HCT116 (cell line): ENCODE measurements around the gene NSMF. TPM values are rescaled to one million over a fixed set of nuclear protein-coding genes. Genes with fewer than 3 reads are reported as not detected.

Experiments
- ATAC-seq: fragments of 200-7000 bp; cut with Tn5 transposase; 2 replicates; pipeline ENCODE4 v1.9.1; 2020; ENCODE audit warnings: mild to moderate bottlenecking, moderate library complexity
- BruUV-seq: library from RNA; stranded (reverse); fragments of 400-500 nt; replicated peaks from 2 replicates; lab custom pipeline; 2021; lab: Mats Ljungman, UMichigan
- CTCF ChIA-PET: fragments of 300-600 bp; sonication (Branson Sonifier 250); formaldehyde crosslinking; loops from one replicate; lab custom pipeline; 2021; ENCODE audit warnings: antibody characterized with exemption; lab: Charles Lee
- POLR2A ChIA-PET: fragments of 300-600, 350-600 bp; sonication (Branson Sonifier 250); formaldehyde crosslinking; loops from one replicate; lab custom pipeline; 2021; ENCODE audit warnings: antibody characterized with exemption; lab: Charles Lee
- RAD21 ChIA-PET, 2 experiments: fragments of 300-600 bp; sonication (Branson Sonifier 250); formaldehyde crosslinking; loops; one replicate each; lab custom pipeline; 2023; ENCODE audit warnings: low total read pairs in 2 of 2; ENCODE audit not compliant: uncharacterized antibody in 2 of 2, unreplicated experiment in 2 of 2, low non-redundant PET in 1 of 2; lab: Charles Lee
- DNase-seq: peaks from one replicate; pipeline ENCODE4 v3.0.0-alpha.2; 2010; ENCODE audit warnings: low read depth, low spot score
- H2AFZ ChIP-seq: fragments of 200-600 bp; shearing (Covaris generic), sonication (generic); 2 replicates; pipeline ENCODE4 v1.6.1; 2017; ENCODE audit warnings: low read depth, mixed run types, mixed read lengths, antibody characterized with exemption, low read length; ENCODE audit not compliant: poor library complexity, severe bottlenecking
- H3K27ac ChIP-seq: 2 replicates; pipeline ENCODE4 v1.5.1; 2012; ENCODE audit warnings: low read depth, low read length
- H3K27me3 ChIP-seq: fragments of 200-600 bp; sonication (generic); 2 replicates; pipeline ENCODE4 v1.6.1; 2016; ENCODE audit warnings: mixed run types, low read length, mixed read lengths; ENCODE audit not compliant: insufficient read depth
- H3K36me3 ChIP-seq, 2 experiments: fragments of 200-500 bp in 1 of 2; fragments of 200-600 bp in 1 of 2; sonication (Bioruptor generic) in 1 of 2; sonication (generic) in 1 of 2; 2 replicates each; pipeline versions ENCODE4 v1.5.1 to v1.6.1; 2014 to 2016; ENCODE audit warnings: low read length in 2 of 2, inconsistent platforms in 1 of 2, mixed read lengths in 1 of 2, mixed run types in 1 of 2; ENCODE audit not compliant: insufficient read depth in 2 of 2, control insufficient read depth in 1 of 2
- H3K4me1 ChIP-seq, 2 experiments: fragments of 200-600 bp in 1 of 2; sonication (generic) in 1 of 2; 2 replicates each; pipeline versions ENCODE4 v1.5.1 to v1.6.1; 2012 to 2017; ENCODE audit warnings: low read length in 2 of 2, inconsistent platforms in 1 of 2, mild to moderate bottlenecking in 1 of 2, mixed read lengths in 1 of 2, mixed run types in 1 of 2, moderate library complexity in 1 of 2; ENCODE audit not compliant: insufficient read depth in 2 of 2, control insufficient read depth in 1 of 2
- H3K4me2 ChIP-seq: fragments of 200-600 bp; sonication (generic); 2 replicates; pipeline ENCODE4 v1.6.1; 2017; ENCODE audit warnings: mixed run types, low read length, mixed read lengths
- H3K4me3 ChIP-seq, 2 experiments: fragments of 200-600 bp in 1 of 2; sonication (generic) in 1 of 2; replicated peaks in 1 of 2; 2 replicates each; pipeline ENCODE4 v1.5.1; 2011 to 2016; ENCODE audit warnings: low read length in 2 of 2, control low read depth in 1 of 2, low read depth in 1 of 2, mild to moderate bottlenecking in 1 of 2, mixed read lengths in 1 of 2, mixed run types in 1 of 2
- H3K79me2 ChIP-seq: fragments of 200-600 bp; sonication (generic); 2 replicates; pipeline ENCODE4 v1.6.1; 2017; ENCODE audit warnings: mild to moderate bottlenecking, mixed run types, low read length, moderate library complexity, mixed read lengths; ENCODE audit not compliant: insufficient read depth
- H3K9ac ChIP-seq: fragments of 200-600 bp; sonication (generic); 2 replicates; pipeline ENCODE4 v1.6.1; 2016; ENCODE audit warnings: low read length, mixed read lengths
- H3K9me2 ChIP-seq: fragments of 200-600 bp; sonication (generic), shearing (Covaris generic); 2 replicates; pipeline ENCODE4 v1.6.1; 2017; ENCODE audit warnings: mixed run types, mild to moderate bottlenecking, moderate library complexity; ENCODE audit not compliant: insufficient read depth
- H3K9me3 ChIP-seq, 2 experiments: fragments of 200-500 bp in 1 of 2; fragments of 200-600 bp in 1 of 2; sonication (Bioruptor generic) in 1 of 2; sonication (generic) in 1 of 2; 2 replicates each; pipeline ENCODE4 v1.6.1; 2014 to 2017; ENCODE audit warnings: low read length in 2 of 2, mixed read lengths in 2 of 2, inconsistent platforms in 1 of 2, low read depth in 1 of 2, mild to moderate bottlenecking in 1 of 2, mixed run types in 1 of 2, moderate library complexity in 1 of 2; ENCODE audit not compliant: control insufficient read depth in 1 of 2, insufficient read depth in 1 of 2
- H4K20me1 ChIP-seq: fragments of 200-600 bp; sonication (generic), shearing (Covaris generic); 2 replicates; pipeline ENCODE4 v1.6.1; 2017; ENCODE audit warnings: mixed run types, mild to moderate bottlenecking, moderate library complexity; ENCODE audit not compliant: insufficient read depth
- POLR2A ChIP-seq: IDR thresholded peaks from 2 replicates; pipeline ENCODE4 v1.7.0; 2011; ENCODE audit warnings: borderline replicate concordance; ENCODE audit not compliant: insufficient read depth, insufficient read length; ENCODE audit errors: extremely low read depth
- SIN3A ChIP-seq: IDR thresholded peaks from 2 replicates; pipeline ENCODE4 v1.6.1; 2012; ENCODE audit warnings: low read depth
- SP1 ChIP-seq: IDR thresholded peaks from 2 replicates; pipeline ENCODE4 v1.6.1; 2012; ENCODE audit warnings: low read depth
- TCF7L2 ChIP-seq: IDR thresholded peaks from 2 replicates; pipeline ENCODE4 v1.7.0; 2011; ENCODE audit warnings: borderline replicate concordance, inconsistent platforms; ENCODE audit not compliant: insufficient read depth, insufficient read length; ENCODE audit errors: extremely low read depth
- ZFX ChIP-seq: fragments of 450-650 bp; IDR thresholded peaks from 2 replicates; pipeline ENCODE4 v1.6.1; 2017
- intact Hi-C: fragments of 100-400 bp; cut with micrococcal nuclease; formaldehyde crosslinking; loops from 2 replicates; pipeline ENCODE4 v1.10.0; 2022
- total RNA-seq: library from RNA; stranded (reverse); gene quantifications from one replicate; pipeline ENCODE4 v1.2.1, GENCODE V29; 2021; ENCODE audit not compliant: unreplicated experiment

Gene NSMF
- total RNA-seq, 1 experiment from 2014 or later: 81.9 TPM

DNA sequence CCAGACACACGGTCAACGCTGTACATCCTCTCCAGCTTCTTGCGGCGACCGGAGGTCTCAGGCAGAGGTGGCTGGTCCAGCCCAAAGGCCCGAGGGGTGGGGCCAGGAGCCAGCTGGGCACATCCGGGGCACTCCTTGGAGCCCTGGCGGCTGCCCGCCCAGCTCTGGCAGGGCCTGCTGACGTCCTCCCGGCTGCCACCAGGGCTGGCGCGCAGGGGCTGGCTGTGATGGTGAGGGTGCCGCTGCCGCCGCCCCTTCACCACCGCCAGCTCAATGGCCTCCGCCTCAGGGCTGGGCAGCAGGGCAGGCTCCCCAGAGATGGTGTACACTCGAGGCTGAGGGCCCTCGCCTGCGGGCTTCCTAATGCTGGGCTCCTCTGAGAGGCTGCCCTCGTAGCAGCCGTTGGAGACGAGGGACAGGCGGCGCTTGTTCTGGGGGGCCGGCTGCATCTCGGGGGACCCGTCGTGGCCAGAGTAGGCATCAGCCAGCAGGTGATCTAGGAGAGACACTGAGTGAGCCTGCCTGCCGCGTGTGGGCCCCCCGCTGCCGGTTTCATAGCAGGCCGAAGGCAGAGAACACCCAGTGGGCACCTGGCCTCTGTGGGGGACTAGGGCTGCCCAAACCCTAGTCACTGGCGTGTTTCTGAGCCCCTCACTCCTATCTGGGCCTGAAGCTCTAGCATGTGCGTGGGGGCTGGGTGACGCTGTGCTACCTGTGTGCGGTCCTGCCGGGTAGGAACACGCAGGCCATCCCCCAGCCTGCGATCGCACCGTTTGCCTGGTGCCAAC, 1.5 kb downstream of the NSMF start:
- no peak for ATAC-seq
- no peak overlapping the region for H2AFZ ChIP-seq
- H4K20me1 ChIP-seq: peaks cover 4% of the 10 kb centered on the region; the same call in 1 of the 2 replicates
- H3K4me1 ChIP-seq: peaks cover 29 to 74% of the 10 kb centered on the region in 2 experiments
- peaks cover 44% of the 10 kb centered on the region for H3K79me2 ChIP-seq
- CTCF ChIA-PET: no interaction called here
- peak overlapping the region; percentile 98 for H3K9ac ChIP-seq
- no peaks in the 10 kb centered on the region for H3K9me3 ChIP-seq
- H3K36me3 ChIP-seq: peaks cover 11 to 34% of the 10 kb centered on the region in 2 experiments; a peak in 2 of 4 replicates
- peak overlapping the region; percentile 94 for H3K4me2 ChIP-seq
- no peak for DNase-seq
- peak overlapping the region; percentile 81; the same call in 1 of the 2 replicates for H3K27ac ChIP-seq
- no peaks in the 10 kb centered on the region for H3K9me2 ChIP-seq
- TSS peak; percentile 50 for BruUV-seq
- POLR2A ChIA-PET: no interaction called here
- TF ChIP-seq ZFX (no peak), POLR2A (no peak)
- intact Hi-C loops: no loop called here
- RAD21 ChIA-PET: no interaction called here
- H3K4me3 ChIP-seq: peak overlapping the region; percentile 75 to 94
- H3K27me3 ChIP-seq: no peaks in the 10 kb centered on the region

DNA sequence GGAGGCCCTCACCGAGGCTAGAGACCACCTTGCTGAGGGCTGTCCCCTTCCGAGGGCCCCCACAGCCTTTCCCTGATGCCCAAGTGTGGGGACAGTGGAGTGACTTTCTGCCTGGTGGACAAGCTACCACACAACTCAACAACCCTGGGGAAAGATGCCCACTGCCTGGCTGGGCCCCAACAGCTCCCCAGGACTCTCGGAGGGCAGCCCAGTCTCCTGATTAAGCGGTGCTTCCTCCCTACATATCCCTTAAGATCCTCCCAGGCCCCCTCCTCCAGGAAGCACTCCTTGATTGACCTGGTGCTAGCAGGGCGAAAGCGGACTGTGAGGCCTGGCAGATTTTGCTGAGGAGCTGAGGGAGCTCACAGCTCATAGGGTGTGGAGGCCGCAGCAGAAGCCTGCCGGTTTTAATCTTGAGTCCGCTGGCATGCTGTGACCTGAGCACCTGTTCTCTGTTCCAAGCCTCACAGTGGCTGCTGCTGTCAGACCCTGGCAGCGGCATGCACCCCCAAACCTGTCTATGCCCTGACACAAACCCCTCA, 2.2 kb downstream of the NSMF start:
- ATAC-seq: no peak
- H3K79me2 ChIP-seq: peaks cover 47% of the 10 kb centered on the region
- no peaks in the 10 kb centered on the region for H3K9me3 ChIP-seq
- ChIA-PET POLR2A (no interaction called here), CTCF (no interaction called here)
- no peaks in the 10 kb centered on the region for H3K9me2 ChIP-seq
- no peak overlapping the region for H2AFZ ChIP-seq
- H3K4me1 ChIP-seq: peaks cover 27 to 68% of the 10 kb centered on the region in 2 experiments
- no TSS peak for BruUV-seq
- no peak for DNase-seq
- peaks cover 11 to 40% of the 10 kb centered on the region in 2 experiments; a peak in 2 of 4 replicates for H3K36me3 ChIP-seq
- no peaks in the 10 kb centered on the region for H3K27me3 ChIP-seq
- no peak overlapping the region for H3K9ac ChIP-seq
- peak overlapping the region; percentile 94 for H3K4me2 ChIP-seq
- no peak for TF ChIP-seq POLR2A
- no peak for TF ChIP-seq SIN3A
- no peak for TF ChIP-seq SP1
- TF ChIP-seq TCF7L2: no peak
- TF ChIP-seq, all 23 proteins: peak for 0
- peak overlapping the region; percentile 81; the same call in 1 of the 2 replicates for H3K27ac ChIP-seq
- RAD21 ChIA-PET: no interaction called here
- intact Hi-C loops: no loop called here
- peaks cover 4% of the 10 kb centered on the region; the same call in 1 of the 2 replicates for H4K20me1 ChIP-seq
- no peak overlapping the region for H3K4me3 ChIP-seq
